ENCODE results near the gene SKA2.

SKA2 gene

DNA sequence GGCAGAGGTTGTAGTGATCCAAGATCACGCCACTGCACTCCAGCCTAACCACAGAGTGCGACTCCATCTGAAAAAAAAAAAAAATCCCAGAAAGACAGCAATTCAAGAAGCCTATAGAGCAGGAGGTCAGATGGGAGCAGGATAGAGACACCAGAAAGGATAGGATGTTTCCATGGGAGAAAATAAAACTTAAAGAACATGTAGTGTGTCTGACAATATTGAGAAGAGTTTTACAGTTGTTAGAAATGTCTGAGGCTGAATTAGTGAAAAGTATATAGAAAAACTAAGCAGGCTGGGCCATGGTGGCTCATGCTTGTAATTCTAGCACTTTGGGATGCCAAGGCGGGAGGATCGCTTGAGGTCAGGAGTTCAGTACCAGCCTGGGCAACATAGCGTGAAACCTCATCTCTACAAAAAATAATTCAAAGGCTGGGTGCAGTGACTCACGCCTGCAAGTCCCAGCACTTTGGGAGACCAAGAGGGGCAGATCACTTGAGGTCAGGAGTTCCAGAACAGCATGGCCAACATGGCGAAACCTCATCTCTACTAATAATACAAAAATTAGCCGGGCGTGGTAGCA is 33.0 kb downstream of the SKA2 start:
- TF ChIP-seq, protein P1, sequence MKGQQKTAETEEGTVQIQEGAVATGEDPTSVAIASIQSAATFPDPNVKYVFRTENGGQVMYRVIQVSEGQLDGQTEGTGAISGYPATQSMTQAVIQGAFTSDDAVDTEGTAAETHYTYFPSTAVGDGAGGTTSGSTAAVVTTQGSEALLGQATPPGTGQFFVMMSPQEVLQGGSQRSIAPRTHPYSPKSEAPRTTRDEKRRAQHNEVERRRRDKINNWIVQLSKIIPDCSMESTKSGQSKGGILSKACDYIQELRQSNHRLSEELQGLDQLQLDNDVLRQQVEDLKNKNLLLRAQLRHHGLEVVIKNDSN (IDR thresholded peaks at IDR 0.05), result no peak
- TF ChIP-seq ZBTB7A (IDR thresholded peaks at IDR 0.05; ENCODE audit: low read depth), result no peak
- no peak for TF ChIP-seq TAF1 (IDR thresholded peaks at IDR 0.05; ENCODE audit: low read depth)
- no peak for TF ChIP-seq TEAD4 (IDR thresholded peaks at IDR 0.05)
- TF ChIP-seq EP300 (IDR thresholded peaks at IDR 0.05; ENCODE audit: borderline replicate concordance), result no peak
- TF ChIP-seq, protein P2, sequence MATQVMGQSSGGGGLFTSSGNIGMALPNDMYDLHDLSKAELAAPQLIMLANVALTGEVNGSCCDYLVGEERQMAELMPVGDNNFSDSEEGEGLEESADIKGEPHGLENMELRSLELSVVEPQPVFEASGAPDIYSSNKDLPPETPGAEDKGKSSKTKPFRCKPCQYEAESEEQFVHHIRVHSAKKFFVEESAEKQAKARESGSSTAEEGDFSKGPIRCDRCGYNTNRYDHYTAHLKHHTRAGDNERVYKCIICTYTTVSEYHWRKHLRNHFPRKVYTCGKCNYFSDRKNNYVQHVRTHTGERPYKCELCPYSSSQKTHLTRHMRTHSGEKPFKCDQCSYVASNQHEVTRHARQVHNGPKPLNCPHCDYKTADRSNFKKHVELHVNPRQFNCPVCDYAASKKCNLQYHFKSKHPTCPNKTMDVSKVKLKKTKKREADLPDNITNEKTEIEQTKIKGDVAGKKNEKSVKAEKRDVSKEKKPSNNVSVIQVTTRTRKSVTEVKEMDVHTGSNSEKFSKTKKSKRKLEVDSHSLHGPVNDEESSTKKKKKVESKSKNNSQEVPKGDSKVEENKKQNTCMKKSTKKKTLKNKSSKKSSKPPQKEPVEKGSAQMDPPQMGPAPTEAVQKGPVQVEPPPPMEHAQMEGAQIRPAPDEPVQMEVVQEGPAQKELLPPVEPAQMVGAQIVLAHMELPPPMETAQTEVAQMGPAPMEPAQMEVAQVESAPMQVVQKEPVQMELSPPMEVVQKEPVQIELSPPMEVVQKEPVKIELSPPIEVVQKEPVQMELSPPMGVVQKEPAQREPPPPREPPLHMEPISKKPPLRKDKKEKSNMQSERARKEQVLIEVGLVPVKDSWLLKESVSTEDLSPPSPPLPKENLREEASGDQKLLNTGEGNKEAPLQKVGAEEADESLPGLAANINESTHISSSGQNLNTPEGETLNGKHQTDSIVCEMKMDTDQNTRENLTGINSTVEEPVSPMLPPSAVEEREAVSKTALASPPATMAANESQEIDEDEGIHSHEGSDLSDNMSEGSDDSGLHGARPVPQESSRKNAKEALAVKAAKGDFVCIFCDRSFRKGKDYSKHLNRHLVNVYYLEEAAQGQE (IDR thresholded peaks at IDR 0.05; ENCODE audit: low read depth), result no peak
- no peak for TF ChIP-seq TCF12 (IDR thresholded peaks at IDR 0.05; ENCODE audit: low read depth)
- no peak for TF ChIP-seq YY1 (IDR thresholded peaks at IDR 0.05; ENCODE audit: low read depth)
- TF ChIP-seq NFIC (IDR thresholded peaks at IDR 0.05), result no peak
- TF ChIP-seq, protein P3, sequence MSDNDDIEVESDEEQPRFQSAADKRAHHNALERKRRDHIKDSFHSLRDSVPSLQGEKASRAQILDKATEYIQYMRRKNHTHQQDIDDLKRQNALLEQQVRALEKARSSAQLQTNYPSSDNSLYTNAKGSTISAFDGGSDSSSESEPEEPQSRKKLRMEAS (IDR thresholded peaks at IDR 0.05), result no peak
- no peak for TF ChIP-seq EGR1 (IDR thresholded peaks at IDR 0.05)
- no peak for TF ChIP-seq FOXM1 (IDR thresholded peaks at IDR 0.05; ENCODE audit: borderline replicate concordance, low read depth)
- no peak for TF ChIP-seq RAD21 (IDR thresholded peaks at IDR 0.05; ENCODE audit: low read depth)
- TF ChIP-seq CREB1 (IDR thresholded peaks at IDR 0.05; ENCODE audit: low read depth), result no peak

DNA sequence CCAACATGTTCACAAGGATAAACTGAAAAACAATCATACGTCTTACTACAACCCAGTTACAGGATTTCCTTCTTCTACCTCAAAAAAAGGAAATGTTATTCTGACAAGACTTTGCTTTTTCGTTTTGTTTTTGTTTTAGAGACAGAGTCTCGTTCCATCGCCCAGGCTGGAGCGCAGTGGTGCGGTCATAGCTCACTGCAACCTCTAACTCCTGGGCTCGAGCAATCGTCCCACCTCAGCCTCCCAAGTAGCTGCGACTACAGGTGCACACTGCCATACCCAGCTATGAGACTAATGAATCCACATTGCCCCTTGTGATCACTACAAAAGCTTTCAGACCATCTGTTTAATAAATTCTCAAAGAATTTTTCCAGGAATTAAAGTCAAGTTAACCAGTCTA is 39.5 kb downstream of the SKA2 start:
- no peak for TF ChIP-seq CEBPB (IDR thresholded peaks at IDR 0.05)
- TF ChIP-seq ZBTB7A (IDR thresholded peaks at IDR 0.05; ENCODE audit: low read depth), result no peak
- no peak for TF ChIP-seq TAF1 (IDR thresholded peaks at IDR 0.05; ENCODE audit: low read depth)
- TF ChIP-seq NFIC (IDR thresholded peaks at IDR 0.05), result no peak
- TF ChIP-seq, protein P2 (IDR thresholded peaks at IDR 0.05; ENCODE audit: low read depth), result no peak
- TF ChIP-seq, protein P3 (IDR thresholded peaks at IDR 0.05), result no peak
- TF ChIP-seq FOXM1 (IDR thresholded peaks at IDR 0.05; ENCODE audit: borderline replicate concordance, low read depth), result no peak
- no peak for TF ChIP-seq EGR1 (IDR thresholded peaks at IDR 0.05)
- no peak for TF ChIP-seq EP300 (IDR thresholded peaks at IDR 0.05; ENCODE audit: borderline replicate concordance)
- TF ChIP-seq CREB1 (IDR thresholded peaks at IDR 0.05; ENCODE audit: low read depth), result no peak
- TF ChIP-seq YY1 (IDR thresholded peaks at IDR 0.05; ENCODE audit: low read depth), result no peak
- no peak for TF ChIP-seq TCF12 (IDR thresholded peaks at IDR 0.05; ENCODE audit: low read depth)
- no peak for TF ChIP-seq RAD21 (IDR thresholded peaks at IDR 0.05; ENCODE audit: low read depth)

DNA sequence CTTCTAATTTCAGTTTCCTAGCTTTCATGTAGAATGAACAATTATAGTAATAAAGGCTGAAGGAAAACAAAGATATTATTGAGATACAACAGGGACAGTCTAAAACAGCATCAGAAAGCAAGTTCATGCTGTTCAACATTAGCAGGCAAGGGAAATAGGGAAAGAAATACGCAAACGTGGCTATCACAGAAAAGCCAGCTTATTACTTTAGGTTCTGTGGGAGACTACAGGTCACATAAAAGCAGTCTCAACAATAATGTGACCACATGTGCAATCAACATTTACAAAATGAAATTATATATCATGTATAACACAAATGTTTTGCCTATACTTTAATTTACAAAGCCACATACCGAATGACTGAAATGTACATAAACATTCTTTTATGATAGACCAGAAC is 43.4 kb downstream of the SKA2 start:
- TF ChIP-seq NFIC (IDR thresholded peaks at IDR 0.05) (no peak), EP300 (IDR thresholded peaks at IDR 0.05; ENCODE audit: borderline replicate concordance) (no peak), RAD21 (IDR thresholded peaks at IDR 0.05; ENCODE audit: low read depth) (no peak)
- TF ChIP-seq, protein P3 (IDR thresholded peaks at IDR 0.05), result no peak

DNA sequence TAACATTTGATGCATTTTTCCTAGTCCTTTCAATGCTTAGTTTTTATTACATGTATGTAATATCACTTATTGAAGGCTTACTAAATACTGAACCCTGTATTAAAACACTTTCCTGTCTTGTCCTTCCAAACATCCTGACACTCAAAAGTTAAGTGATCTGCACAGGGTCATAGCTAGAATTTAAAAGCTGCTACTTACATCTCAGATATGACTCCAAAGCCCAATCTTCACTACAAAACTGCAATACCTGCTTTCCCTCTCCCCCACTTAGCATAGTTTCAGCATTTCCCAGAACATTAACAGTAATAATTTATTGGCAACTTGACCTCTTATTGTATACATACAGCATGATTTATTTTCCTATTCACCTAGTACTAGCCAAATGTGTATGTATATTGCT is 44.0 kb downstream of the SKA2 start:
- no peak for TF ChIP-seq NFIC (IDR thresholded peaks at IDR 0.05)
- TF ChIP-seq, protein P2 (IDR thresholded peaks at IDR 0.05; ENCODE audit: low read depth), result no peak
- TF ChIP-seq, protein P1 (IDR thresholded peaks at IDR 0.05), result no peak
- no peak for TF ChIP-seq YY1 (IDR thresholded peaks at IDR 0.05; ENCODE audit: low read depth)
- TF ChIP-seq TCF12 (IDR thresholded peaks at IDR 0.05; ENCODE audit: low read depth), result no peak
- no peak for TF ChIP-seq CEBPB (IDR thresholded peaks at IDR 0.05)
- TF ChIP-seq, protein P3 (IDR thresholded peaks at IDR 0.05), result no peak
- TF ChIP-seq TEAD4 (IDR thresholded peaks at IDR 0.05), result no peak
